Stomach (tissue), 4 donors: ENCODE measurements around the gene MADCAM1.

Experiments used
- EP300 ChIP-seq: sonication (generic); formaldehyde crosslinking; IDR thresholded peaks from one replicate; pipeline ENCODE4 v1.6.1; 2017; ENCODE audit warnings: antibody characterized with exemption
- POLR2A ChIP-seq, 4 donors: fragments of 450-650 bp; IDR thresholded peaks; one replicate each; pipeline ENCODE4 v1.6.1; 2016; ENCODE audit warnings: antibody characterized with exemption in 4 of 4, control low read depth in 2 of 4, mild to moderate bottlenecking in 1 of 4, moderate library complexity in 1 of 4
- POLR2AphosphoS5 ChIP-seq, 3 donors: sonication (generic); formaldehyde crosslinking; IDR thresholded peaks; one replicate each; pipeline ENCODE4 v1.6.1; 2016; ENCODE audit warnings: antibody characterized with exemption in 3 of 3
- TF ChIP-seq, protein P1 (sequence below), 7 experiments: fragments of 450-650 bp in 4 of 7; fragments of 200-600 bp in 3 of 7; sonication (generic) in 3 of 7; IDR thresholded peaks; one replicate each; pipeline ENCODE4 v1.5.1; 2016 to 2019; ENCODE audit warnings: antibody characterized with exemption in 7 of 7, control low read depth in 2 of 7, mild to moderate bottlenecking in 1 of 7

DNA sequence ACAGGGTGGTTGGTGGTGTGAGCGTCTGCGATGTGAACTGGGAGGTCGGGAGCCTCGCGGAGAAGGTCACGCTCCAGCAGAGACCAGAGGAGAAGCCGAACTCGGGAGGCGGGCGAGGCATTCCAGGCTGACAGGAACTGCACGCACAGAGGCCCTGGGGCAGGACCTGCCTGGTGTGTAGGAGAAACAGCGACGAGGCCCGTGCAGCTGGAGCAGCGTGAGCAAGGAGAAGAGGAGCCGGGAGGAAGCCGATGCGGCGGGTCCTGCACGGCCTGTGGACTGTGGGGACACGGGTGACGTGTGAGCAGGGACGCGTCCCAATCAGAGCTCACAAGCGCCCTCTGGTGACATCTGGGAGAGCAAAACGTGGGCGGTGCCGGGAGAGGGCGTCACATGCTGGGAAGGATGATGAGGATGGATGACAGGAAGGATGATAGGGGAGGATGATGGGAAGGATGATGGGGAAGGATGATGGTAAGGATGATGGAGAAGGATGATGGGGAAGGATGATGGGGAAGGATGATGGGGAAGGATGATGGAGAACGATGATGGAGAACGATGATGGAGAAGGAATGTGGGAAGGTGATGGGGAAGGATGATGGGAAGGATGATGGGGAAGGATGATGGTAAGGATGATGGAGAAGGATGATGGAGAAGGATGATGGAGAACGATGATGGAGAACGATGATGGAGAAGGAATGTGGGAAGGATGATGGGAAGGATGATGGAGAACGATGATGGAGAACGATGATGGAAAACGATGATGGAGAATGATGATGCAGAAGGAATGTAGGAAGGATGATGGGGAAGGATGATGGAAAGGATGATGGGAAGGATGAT lies 16.1 kb upstream of the MADCAM1 start:
- TF ChIP-seq, protein P1, sequence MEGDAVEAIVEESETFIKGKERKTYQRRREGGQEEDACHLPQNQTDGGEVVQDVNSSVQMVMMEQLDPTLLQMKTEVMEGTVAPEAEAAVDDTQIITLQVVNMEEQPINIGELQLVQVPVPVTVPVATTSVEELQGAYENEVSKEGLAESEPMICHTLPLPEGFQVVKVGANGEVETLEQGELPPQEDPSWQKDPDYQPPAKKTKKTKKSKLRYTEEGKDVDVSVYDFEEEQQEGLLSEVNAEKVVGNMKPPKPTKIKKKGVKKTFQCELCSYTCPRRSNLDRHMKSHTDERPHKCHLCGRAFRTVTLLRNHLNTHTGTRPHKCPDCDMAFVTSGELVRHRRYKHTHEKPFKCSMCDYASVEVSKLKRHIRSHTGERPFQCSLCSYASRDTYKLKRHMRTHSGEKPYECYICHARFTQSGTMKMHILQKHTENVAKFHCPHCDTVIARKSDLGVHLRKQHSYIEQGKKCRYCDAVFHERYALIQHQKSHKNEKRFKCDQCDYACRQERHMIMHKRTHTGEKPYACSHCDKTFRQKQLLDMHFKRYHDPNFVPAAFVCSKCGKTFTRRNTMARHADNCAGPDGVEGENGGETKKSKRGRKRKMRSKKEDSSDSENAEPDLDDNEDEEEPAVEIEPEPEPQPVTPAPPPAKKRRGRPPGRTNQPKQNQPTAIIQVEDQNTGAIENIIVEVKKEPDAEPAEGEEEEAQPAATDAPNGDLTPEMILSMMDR (IDR thresholded peaks at IDR 0.05) = peak in 5 of 7 experiments; percentile 48 to 63 (median 52)
- TF ChIP-seq EP300 (no peak), POLR2AphosphoS5 (IDR thresholded peaks at IDR 0.05) (peak in 2 of 3 donors; percentile 28 to 72), POLR2A (IDR thresholded peaks at IDR 0.05) (no peak)
